ENCODE measurements around the gene WNT5B. TPM values are rescaled to one million over a fixed set of nuclear protein-coding genes. Genes with fewer than 3 reads are reported as not detected.
"Not testable (repeated sequence)": the region's sequence is repeated elsewhere in the genome, so short reads cannot be mapped to it uniquely, and the experiment has no call there.

The WNT5B gene
- total RNA-seq, 2 donors from 2014 or later: 0.47 TPM; not detected in 1

- Mint-ChIP-seq H3K27ac (peak overlapping the region; percentile 86 to 92), H3K9me3 (no peaks in the 10 kb centered on the region), H3K4me3 (peak overlapping the region; percentile 93), H3K27me3 (no peaks in the 10 kb centered on the region), H3K4me1 (ENCODE audit: low read depth in 2 of 2) (peaks cover 48 to 54% of the 10 kb centered on the region in 2 donors), H3K36me3 (no peaks in the 10 kb centered on the region)
- DNase-seq (ENCODE audit: low spot score) (no peak), ATAC-seq (peak in 1 of 2 donors; percentile 46)
These were observed 36.4 kb upstream of the WNT5B start for GRCh38 chr12:1592444-1593173.

GRCh38 chr12:1593174-1594005 lies 35.6 kb upstream of the WNT5B start:
- Mint-ChIP-seq H3K4me1 (ENCODE audit: low read depth in 2 of 2) (peaks cover 46 to 50% of the 10 kb centered on the region in 2 donors), H3K27ac (peak overlapping the region; percentile 86 to 92), H3K27me3 (no peaks in the 10 kb centered on the region), H3K9me3 (no peaks in the 10 kb centered on the region), H3K4me3 (peak overlapping the region; percentile 93), H3K36me3 (no peaks in the 10 kb centered on the region)
- DNase-seq (ENCODE audit: low spot score): no peak
- ATAC-seq: peak; percentile 7 to 39

DNA sequence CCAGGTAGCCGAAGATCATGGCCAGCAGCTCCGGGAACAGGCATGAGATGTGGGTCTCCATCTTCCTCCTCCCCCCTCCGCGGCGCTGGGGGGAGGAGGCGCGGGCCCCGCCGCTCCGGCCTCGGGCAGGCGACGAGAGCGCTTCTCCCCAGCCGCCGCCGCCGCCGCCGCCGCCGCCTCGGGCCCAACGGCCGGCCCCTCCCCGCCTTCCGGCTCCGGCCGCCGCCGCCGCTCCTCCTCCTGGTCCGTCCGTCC lies 35.1 kb upstream of the WNT5B start:
- DNase-seq (ENCODE audit: low spot score): no peak
- no peaks in the 10 kb centered on the region for H3K9me3 Mint-ChIP-seq
- peak overlapping the region in 1 of 2 donors; percentile 86 for H3K27ac Mint-ChIP-seq
- ATAC-seq: no peak
- H3K27me3 Mint-ChIP-seq: no peaks in the 10 kb centered on the region
- H3K36me3 Mint-ChIP-seq: no peaks in the 10 kb centered on the region
- H3K4me3 Mint-ChIP-seq: no peak overlapping the region
- peaks cover 43 to 45% of the 10 kb centered on the region in 2 donors for H3K4me1 Mint-ChIP-seq (ENCODE audit: low read depth in 2 of 2)

GRCh38 chr12:1594261-1595025 lies 34.6 kb upstream of the WNT5B start, which contains the start of gene FBXL14:
Gene FBXL14 (minus strand): TSS chr12:1594581. CDS start chr12:1594066, 515 bp downstream.
- H3K27me3 Mint-ChIP-seq: no peaks in the 10 kb centered on the region
- DNase-seq (ENCODE audit: low spot score) (peak; percentile 93), ATAC-seq (peak; percentile 87 to 90)
- peak within 1 kb of the TSS; percentile 93 for H3K4me3 Mint-ChIP-seq
- H3K9me3 Mint-ChIP-seq: no peaks in the 10 kb centered on the region
- H3K27ac Mint-ChIP-seq: peak within 1 kb of the TSS; percentile 88 to 92
- H3K36me3 Mint-ChIP-seq: no peaks in the 10 kb centered on the region
- peaks cover 44 to 45% of the 10 kb centered on the region in 2 donors for H3K4me1 Mint-ChIP-seq (ENCODE audit: low read depth in 2 of 2)

DNA sequence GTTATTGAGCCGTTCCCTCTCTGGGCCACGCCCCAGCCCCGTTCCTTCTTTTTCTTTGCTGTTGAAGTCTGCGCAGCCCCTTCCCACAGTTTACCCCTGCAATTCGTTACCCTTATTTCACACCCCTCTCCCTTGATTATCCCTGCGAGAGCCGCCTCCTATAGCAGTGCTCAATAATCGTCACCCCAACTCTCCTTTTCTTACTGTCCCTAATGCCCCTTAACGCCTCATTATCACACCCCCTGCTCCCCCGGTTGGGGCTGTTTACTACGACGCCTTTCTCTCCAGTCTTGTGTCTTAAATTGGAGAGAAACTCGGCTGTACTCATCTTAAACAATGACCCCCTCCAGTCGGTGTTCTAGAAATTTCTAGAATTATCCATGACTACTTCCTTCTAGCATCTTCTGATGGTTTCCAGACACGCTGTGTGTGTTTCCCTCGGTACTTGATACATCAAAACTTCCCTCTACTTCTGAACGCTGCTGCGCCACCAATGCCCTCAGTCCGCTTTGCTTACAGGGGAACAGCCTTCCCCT lies 33.9 kb upstream of the WNT5B start:
- Mint-ChIP-seq H3K9me3 (no peaks in the 10 kb centered on the region), H3K27me3 (no peaks in the 10 kb centered on the region), H3K36me3 (no peaks in the 10 kb centered on the region), H3K27ac (peak overlapping the region; percentile 88 to 92), H3K4me1 (ENCODE audit: low read depth in 2 of 2) (peaks cover 44 to 45% of the 10 kb centered on the region in 2 donors), H3K4me3 (peak overlapping the region; percentile 85)
- ATAC-seq (no peak), DNase-seq (ENCODE audit: low spot score) (no peak)

- Mint-ChIP-seq H3K36me3 (no peaks in the 10 kb centered on the region), H3K4me3 (peak overlapping the region; percentile 85)
These were observed 33.2 kb upstream of the WNT5B start for GRCh38 chr12:1595690-1596347.

GRCh38 chr12:1598757-1599156 lies 30.3 kb upstream of the WNT5B start:
- Mint-ChIP-seq H3K36me3 (no peaks in the 10 kb centered on the region), H3K9me3 (no peaks in the 10 kb centered on the region), H3K4me3 (no peak overlapping the region), H3K4me1 (ENCODE audit: low read depth in 2 of 2) (peaks cover 27 to 30% of the 10 kb centered on the region in 2 donors), H3K27ac (peak overlapping the region in 1 of 2 donors; percentile 6), H3K27me3 (no peaks in the 10 kb centered on the region)
- no peak for DNase-seq (ENCODE audit: low spot score)
- no peak for ATAC-seq

More at GRCh38 chr12:1595690-1596347, 33.2 kb upstream of the WNT5B start:
- Mint-ChIP-seq H3K27me3 (no peaks in the 10 kb centered on the region), H3K27ac (peak overlapping the region; percentile 88 to 92), H3K4me1 (ENCODE audit: low read depth in 2 of 2) (peaks cover 40 to 44% of the 10 kb centered on the region in 2 donors), H3K9me3 (no peaks in the 10 kb centered on the region)
- no peak for ATAC-seq
- DNase-seq (ENCODE audit: low spot score): no peak

- not testable (repeated sequence) for H3K9me3 Mint-ChIP-seq; H3K27me3 Mint-ChIP-seq; H3K36me3 Mint-ChIP-seq; DNase-seq (ENCODE audit: low spot score); ATAC-seq
- peak overlapping the region; percentile 88 to 92 for H3K27ac Mint-ChIP-seq
- H3K4me3 Mint-ChIP-seq: peak overlapping the region; percentile 96
- H3K4me1 Mint-ChIP-seq (ENCODE audit: low read depth in 2 of 2): peaks cover 32 to 36% of the 10 kb centered on the region in 2 donors
These were observed 26.3 kb upstream of the WNT5B start for GRCh38 chr12:1602706-1603105.

DNA sequence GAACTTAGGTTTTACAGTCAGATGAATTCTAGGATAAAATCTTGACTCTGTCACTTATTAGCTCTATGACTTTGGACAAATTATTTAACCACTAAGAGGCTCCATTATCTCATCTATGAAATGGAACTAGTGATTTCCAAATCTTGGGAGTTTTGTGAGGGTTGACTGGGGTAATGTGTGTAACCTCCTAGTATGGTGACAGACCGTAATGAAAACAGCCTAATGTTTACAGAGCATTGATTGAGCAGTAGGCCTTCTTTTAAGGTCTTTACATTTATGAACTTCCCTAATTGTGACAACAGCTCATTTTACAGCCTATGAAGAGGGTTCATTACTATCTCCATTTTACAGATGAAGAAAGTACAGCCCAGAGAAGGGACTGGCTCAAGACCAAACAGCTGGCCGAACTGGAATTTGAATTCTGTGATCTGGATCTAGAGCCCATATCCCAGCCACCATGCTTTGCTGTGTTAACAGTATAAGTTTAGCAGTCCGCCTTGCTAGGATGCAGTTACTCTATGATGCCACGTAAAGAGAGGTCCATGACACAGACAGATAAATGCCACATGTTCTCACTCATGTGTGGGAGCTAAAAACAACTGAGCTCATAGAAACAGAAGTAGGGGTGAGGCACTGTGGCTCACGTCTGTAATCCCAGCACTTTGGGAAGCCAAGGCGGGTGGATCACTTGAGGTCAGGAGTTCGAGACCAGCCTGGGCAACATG lies 25.6 kb upstream of the WNT5B start:
- H3K9me3 Mint-ChIP-seq: no peaks in the 10 kb centered on the region
- H3K4me3 Mint-ChIP-seq: peak overlapping the region; percentile 96
- H3K4me1 Mint-ChIP-seq (ENCODE audit: low read depth in 2 of 2): peaks cover 32 to 36% of the 10 kb centered on the region in 2 donors
- ATAC-seq: no peak
- no peak for DNase-seq (ENCODE audit: low spot score)
- H3K36me3 Mint-ChIP-seq: no peaks in the 10 kb centered on the region
- H3K27ac Mint-ChIP-seq: peak overlapping the region; percentile 88 to 92
- peaks cover 0 to 6% of the 10 kb centered on the region in 2 donors for H3K27me3 Mint-ChIP-seq

GRCh38 chr12:1604464-1604863 lies 24.6 kb upstream of the WNT5B start:
- Mint-ChIP-seq H3K27me3 (peaks cover 0 to 6% of the 10 kb centered on the region in 2 donors), H3K4me3 (no peak overlapping the region), H3K36me3 (no peaks in the 10 kb centered on the region), H3K4me1 (ENCODE audit: low read depth in 2 of 2) (peaks cover 28 to 36% of the 10 kb centered on the region in 2 donors), H3K27ac (peak overlapping the region; percentile 32 to 78), H3K9me3 (no peaks in the 10 kb centered on the region)
- DNase-seq (ENCODE audit: low spot score) (no peak), ATAC-seq (no peak)

GRCh38 chr12:1605129-1606020 lies 23.7 kb upstream of the WNT5B start:
- DNase-seq (ENCODE audit: low spot score) (peak; percentile 68), ATAC-seq (peak; percentile 56 to 74)
- Mint-ChIP-seq H3K27me3 (peaks cover 0 to 6% of the 10 kb centered on the region in 2 donors), H3K36me3 (no peaks in the 10 kb centered on the region), H3K27ac (peak overlapping the region; percentile 22 to 68), H3K4me1 (ENCODE audit: low read depth in 2 of 2) (peaks cover 28 to 36% of the 10 kb centered on the region in 2 donors), H3K9me3 (no peaks in the 10 kb centered on the region), H3K4me3 (peak overlapping the region; percentile 84)
